Measurements from ENCODE around the gene RBM4B.

RBM4B gene

DNA sequence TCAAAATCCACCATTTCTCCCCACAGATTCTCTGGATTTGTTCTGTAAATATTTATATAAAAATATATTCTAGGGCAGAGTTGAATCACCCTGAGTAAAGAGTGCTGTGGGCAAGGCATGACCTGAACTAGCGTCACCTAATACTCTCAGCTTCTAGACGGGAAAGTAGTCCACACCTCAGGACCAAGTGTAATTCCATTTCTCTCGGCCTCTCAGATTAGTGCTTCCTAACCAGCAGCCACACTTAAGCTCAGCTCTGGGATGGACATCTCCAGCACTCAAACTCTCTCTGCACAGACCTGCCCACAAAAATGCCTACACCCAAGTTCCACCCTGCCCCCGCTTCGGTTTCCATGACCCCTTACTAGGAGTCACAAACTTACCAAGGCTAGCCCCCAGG, 46.0 kb upstream of the RBM4B start:
- H4K91ac ChIP-seq (ENCODE audit: low read length): no peak overlapping the region
- H3K4me1 ChIP-seq (ENCODE audit: control insufficient read depth, insufficient read depth, low read depth, low read length): peaks cover 37% of the 10 kb centered on the region
- no peak overlapping the region for H3K18ac ChIP-seq (ENCODE audit: low read depth in 1 of 2, low read length in 2 of 2)
- no peak overlapping the region for H3K4me3 ChIP-seq (ENCODE audit: insufficient read depth in 1 of 2, low read depth in 1 of 2, low read length in 2 of 2)
- no peak for DNase-seq
- H3K23ac ChIP-seq (ENCODE audit: low read length in 2 of 2): no peak overlapping the region
- no peak overlapping the region for H2BK15ac ChIP-seq (ENCODE audit: low read depth, poor library complexity, severe bottlenecking)
- H3K4ac ChIP-seq (ENCODE audit: low read depth in 1 of 2, low read length in 2 of 2): no peak overlapping the region
- no peak overlapping the region for H2BK5ac ChIP-seq (ENCODE audit: low read depth, low read length, poor library complexity, severe bottlenecking)
- H2AK5ac ChIP-seq (ENCODE audit: low read length, severe bottlenecking): peak overlapping the region; percentile 67
- H3K9ac ChIP-seq (ENCODE audit: low read length): no peak overlapping the region
- no peak overlapping the region for H2BK12ac ChIP-seq (ENCODE audit: low read length in 2 of 2)
- H3K9me3 ChIP-seq (ENCODE audit: control insufficient read depth, low read length): no peaks in the 10 kb centered on the region
- H3K79me1 ChIP-seq (replicated peaks; ENCODE audit: low read length, poor library complexity, severe bottlenecking): peaks cover 23% of the 10 kb centered on the region
- no peak overlapping the region for H2AFZ ChIP-seq (ENCODE audit: low read depth, low read length)
- no peak overlapping the region for H2BK120ac ChIP-seq (ENCODE audit: low read depth, low read length)
- no peak overlapping the region for H3K4me2 ChIP-seq (ENCODE audit: low read length, poor library complexity, severe bottlenecking)
- no peak overlapping the region for H3K27ac ChIP-seq (ENCODE audit: low read length, poor library complexity, severe bottlenecking)
- WGBS: 97% methylated on average over 5 of the region's 5 CpGs
- H4K8ac ChIP-seq (ENCODE audit: low read length): no peak overlapping the region
- H3K14ac ChIP-seq (ENCODE audit: low read length in 2 of 2): no peak overlapping the region
- H3K36me3 ChIP-seq (ENCODE audit: control insufficient read depth in 1 of 2, insufficient read depth in 2 of 2, low read depth in 1 of 2, low read length in 2 of 2): peaks cover 0 to 25% of the 10 kb centered on the region in 2 experiments
- peaks cover 0 to 78% of the 10 kb centered on the region in 2 experiments for H3K27me3 ChIP-seq (ENCODE audit: control insufficient read depth in 1 of 2, insufficient read depth in 1 of 2, low read length in 2 of 2)

DNA sequence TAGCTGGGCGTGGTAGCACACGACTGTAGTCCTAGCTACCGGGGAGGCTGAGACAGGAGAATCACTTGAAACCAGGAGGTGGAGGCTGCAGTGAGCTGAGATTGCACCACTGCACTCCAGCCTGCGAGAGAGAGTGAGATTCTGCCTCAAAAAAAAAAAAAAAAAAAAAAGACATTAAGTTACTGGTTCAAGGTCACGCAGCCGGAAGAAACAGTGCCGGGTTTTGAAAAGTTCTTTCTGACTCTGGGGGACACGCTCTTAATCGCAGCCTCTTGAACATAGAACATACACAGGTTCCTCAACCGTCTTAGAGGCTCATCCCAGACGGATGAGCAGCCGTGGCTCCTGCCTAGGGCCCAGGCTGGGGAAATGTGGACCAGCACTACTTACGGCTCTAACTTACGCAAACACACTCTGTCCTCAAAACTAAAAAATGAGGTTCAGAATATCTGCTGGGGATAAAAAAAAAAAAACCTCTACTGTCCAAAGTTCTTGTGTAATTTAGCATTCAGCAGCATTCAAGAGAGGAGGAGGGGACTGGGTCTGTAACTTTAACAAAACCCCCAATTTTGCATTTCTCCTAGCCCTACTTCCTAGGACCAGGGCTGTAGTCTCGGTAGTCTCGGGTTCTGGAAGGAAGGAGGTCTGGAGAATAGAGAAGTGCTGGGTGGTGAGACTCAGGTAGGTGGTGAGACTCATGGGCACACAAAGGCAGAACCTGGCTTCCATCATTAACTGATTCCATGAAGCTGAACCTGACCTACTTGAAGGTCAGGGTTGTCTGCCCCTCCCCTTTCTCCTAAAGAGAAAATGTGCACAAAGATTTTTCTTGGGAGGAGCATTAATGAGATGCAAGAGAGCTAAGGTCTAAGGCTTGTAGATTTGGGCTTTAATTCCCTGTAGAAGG, 45.3 kb upstream of the RBM4B start:
- no peak overlapping the region for H2BK5ac ChIP-seq (ENCODE audit: low read depth, low read length, poor library complexity, severe bottlenecking)
- H2BK12ac ChIP-seq (ENCODE audit: low read length in 2 of 2): no peak overlapping the region
- no peak overlapping the region for H2AFZ ChIP-seq (ENCODE audit: low read depth, low read length)
- DNase-seq: no peak
- H4K8ac ChIP-seq (ENCODE audit: low read length): no peak overlapping the region
- WGBS: 97% methylated on average over 14 of the region's 16 CpGs
- no peak overlapping the region for H3K23ac ChIP-seq (ENCODE audit: low read length in 2 of 2)
- no peak overlapping the region for H3K4me2 ChIP-seq (ENCODE audit: low read length, poor library complexity, severe bottlenecking)
- H3K36me3 ChIP-seq (ENCODE audit: control insufficient read depth in 1 of 2, insufficient read depth in 2 of 2, low read depth in 1 of 2, low read length in 2 of 2): peaks cover 0 to 32% of the 10 kb centered on the region in 2 experiments
- peak overlapping the region; percentile 19 for H2AK5ac ChIP-seq (ENCODE audit: low read length, severe bottlenecking)
- H3K27me3 ChIP-seq (ENCODE audit: control insufficient read depth in 1 of 2, insufficient read depth in 1 of 2, low read length in 2 of 2): peaks cover 0 to 79% of the 10 kb centered on the region in 2 experiments
- no peak overlapping the region for H3K18ac ChIP-seq (ENCODE audit: low read depth in 1 of 2, low read length in 2 of 2)
- H2BK120ac ChIP-seq (ENCODE audit: low read depth, low read length): no peak overlapping the region
- H4K91ac ChIP-seq (ENCODE audit: low read length): no peak overlapping the region
- no peak overlapping the region for H3K4me3 ChIP-seq (ENCODE audit: insufficient read depth in 1 of 2, low read depth in 1 of 2, low read length in 2 of 2)
- no peak overlapping the region for H2BK15ac ChIP-seq (ENCODE audit: low read depth, poor library complexity, severe bottlenecking)
- H3K79me1 ChIP-seq (replicated peaks; ENCODE audit: low read length, poor library complexity, severe bottlenecking): peaks cover 28% of the 10 kb centered on the region
- H3K14ac ChIP-seq (ENCODE audit: low read length in 2 of 2): no peak overlapping the region
- H3K9ac ChIP-seq (ENCODE audit: low read length): no peak overlapping the region
- H3K27ac ChIP-seq (ENCODE audit: low read length, poor library complexity, severe bottlenecking): no peak overlapping the region
- peaks cover 37% of the 10 kb centered on the region for H3K4me1 ChIP-seq (ENCODE audit: control insufficient read depth, insufficient read depth, low read depth, low read length)
- no peaks in the 10 kb centered on the region for H3K9me3 ChIP-seq (ENCODE audit: control insufficient read depth, low read length)
- H3K4ac ChIP-seq (ENCODE audit: low read depth in 1 of 2, low read length in 2 of 2): no peak overlapping the region

DNA sequence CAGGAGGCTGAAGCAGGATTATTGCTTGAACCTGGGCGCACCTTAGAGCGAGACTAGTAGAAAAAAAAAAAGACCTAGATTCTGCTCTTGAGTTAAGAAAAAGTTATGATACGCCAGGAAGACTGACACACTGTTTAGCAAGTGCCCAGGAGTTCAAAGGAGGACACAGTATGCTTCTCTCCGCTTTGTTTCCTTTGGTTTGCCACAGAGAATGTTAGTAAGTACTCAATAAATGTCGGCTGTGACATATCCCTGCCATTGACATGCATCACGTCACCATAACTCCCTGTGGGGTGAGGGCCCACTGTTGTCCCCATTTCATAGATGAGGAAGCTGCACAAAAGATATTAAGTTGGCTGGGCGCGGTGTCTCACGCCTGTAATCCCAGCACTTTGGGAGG, 44.3 kb upstream of the RBM4B start:
- Histone ChIP-seq H3K9me3 (ENCODE audit: control insufficient read depth, low read length) (no peaks in the 10 kb centered on the region), H3K79me1 (replicated peaks; ENCODE audit: low read length, poor library complexity, severe bottlenecking) (peaks cover 38% of the 10 kb centered on the region), H3K18ac (ENCODE audit: low read depth in 1 of 2, low read length in 2 of 2) (no peak overlapping the region), H3K4me3 (ENCODE audit: insufficient read depth in 1 of 2, low read depth in 1 of 2, low read length in 2 of 2) (no peak overlapping the region), H2BK120ac (ENCODE audit: low read depth, low read length) (no peak overlapping the region), H3K14ac (ENCODE audit: low read length in 2 of 2) (no peak overlapping the region), H2AFZ (ENCODE audit: low read depth, low read length) (no peak overlapping the region), H2AK5ac (ENCODE audit: low read length, severe bottlenecking) (no peak overlapping the region), H3K27ac (ENCODE audit: low read length, poor library complexity, severe bottlenecking) (no peak overlapping the region), H3K23ac (ENCODE audit: low read length in 2 of 2) (no peak overlapping the region), H3K4ac (ENCODE audit: low read depth in 1 of 2, low read length in 2 of 2) (no peak overlapping the region), H2BK12ac (ENCODE audit: low read length in 2 of 2) (no peak overlapping the region), H3K27me3 (ENCODE audit: control insufficient read depth in 1 of 2, insufficient read depth in 1 of 2, low read length in 2 of 2) (peaks cover 0 to 80% of the 10 kb centered on the region in 2 experiments), H4K8ac (ENCODE audit: low read length) (no peak overlapping the region), H3K9ac (ENCODE audit: low read length) (no peak overlapping the region), H3K36me3 (ENCODE audit: control insufficient read depth in 1 of 2, insufficient read depth in 2 of 2, low read depth in 1 of 2, low read length in 2 of 2) (peaks cover 0 to 40% of the 10 kb centered on the region in 2 experiments), H4K91ac (ENCODE audit: low read length) (no peak overlapping the region), H3K4me2 (ENCODE audit: low read length, poor library complexity, severe bottlenecking) (no peak overlapping the region), H2BK15ac (ENCODE audit: low read depth, poor library complexity, severe bottlenecking) (no peak overlapping the region), H3K4me1 (ENCODE audit: control insufficient read depth, insufficient read depth, low read depth, low read length) (peaks cover 41% of the 10 kb centered on the region), H2BK5ac (ENCODE audit: low read depth, low read length, poor library complexity, severe bottlenecking) (no peak overlapping the region)
- no peak for DNase-seq
- 94% methylated on average over 9 of the region's 9 CpGs for WGBS

DNA sequence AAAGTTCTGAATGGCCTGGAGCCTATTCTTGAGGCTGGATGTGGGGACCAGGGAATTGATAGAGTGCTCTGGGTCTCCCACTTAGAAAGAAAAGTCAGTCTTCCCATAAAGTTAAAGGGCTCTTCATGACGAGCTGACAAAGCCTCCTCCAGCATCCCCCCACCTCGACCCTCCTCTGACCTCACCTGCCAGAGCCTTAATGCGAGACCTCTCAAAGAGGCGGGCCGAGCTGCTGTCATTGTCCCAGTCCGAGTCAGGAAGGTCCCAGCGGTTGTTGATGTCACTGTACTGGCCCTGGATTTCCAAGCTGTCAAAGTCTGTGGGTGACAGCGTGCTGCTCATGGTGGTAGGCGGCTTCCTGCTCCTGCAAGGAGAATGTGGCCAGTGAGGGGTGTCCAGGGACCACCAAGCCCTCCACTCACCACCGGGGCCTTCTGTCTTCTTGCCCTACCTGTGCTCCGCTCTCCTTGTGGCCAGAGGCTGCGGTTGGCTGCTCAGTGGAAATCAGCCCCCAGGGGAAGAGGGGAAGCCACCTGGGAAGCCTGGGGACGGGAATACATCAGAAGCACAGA, 43.3 kb upstream of the RBM4B start:
- Histone ChIP-seq H3K9me3 (ENCODE audit: control insufficient read depth, low read length) (no peaks in the 10 kb centered on the region), H3K4me3 (ENCODE audit: insufficient read depth in 1 of 2, low read depth in 1 of 2, low read length in 2 of 2) (no peak overlapping the region), H3K79me1 (replicated peaks; ENCODE audit: low read length, poor library complexity, severe bottlenecking) (peaks cover 38% of the 10 kb centered on the region), H2AFZ (ENCODE audit: low read depth, low read length) (no peak overlapping the region), H3K4ac (ENCODE audit: low read depth in 1 of 2, low read length in 2 of 2) (no peak overlapping the region), H2BK15ac (ENCODE audit: low read depth, poor library complexity, severe bottlenecking) (no peak overlapping the region), H3K4me1 (ENCODE audit: control insufficient read depth, insufficient read depth, low read depth, low read length) (peaks cover 35% of the 10 kb centered on the region), H4K8ac (ENCODE audit: low read length) (no peak overlapping the region), H3K23ac (ENCODE audit: low read length in 2 of 2) (no peak overlapping the region), H3K27me3 (ENCODE audit: control insufficient read depth in 1 of 2, insufficient read depth in 1 of 2, low read length in 2 of 2) (peaks cover 0 to 74% of the 10 kb centered on the region in 2 experiments), H2BK5ac (ENCODE audit: low read depth, low read length, poor library complexity, severe bottlenecking) (no peak overlapping the region), H3K14ac (ENCODE audit: low read length in 2 of 2) (no peak overlapping the region), H2BK12ac (ENCODE audit: low read length in 2 of 2) (no peak overlapping the region), H3K9ac (ENCODE audit: low read length) (no peak overlapping the region), H4K91ac (ENCODE audit: low read length) (no peak overlapping the region), H3K4me2 (ENCODE audit: low read length, poor library complexity, severe bottlenecking) (no peak overlapping the region), H3K36me3 (ENCODE audit: control insufficient read depth in 1 of 2, insufficient read depth in 2 of 2, low read depth in 1 of 2, low read length in 2 of 2) (peaks cover 0 to 45% of the 10 kb centered on the region in 2 experiments), H3K18ac (ENCODE audit: low read depth in 1 of 2, low read length in 2 of 2) (no peak overlapping the region), H2AK5ac (ENCODE audit: low read length, severe bottlenecking) (peak overlapping the region; percentile 16), H3K27ac (ENCODE audit: low read length, poor library complexity, severe bottlenecking) (no peak overlapping the region), H2BK120ac (ENCODE audit: low read depth, low read length) (no peak overlapping the region)
- 87% methylated on average over 13 of the region's 13 CpGs for WGBS
- DNase-seq: no peak

Measured in mesenchymal stem cell (in vitro differentiated cells and primary cell).